Right hindlimb (tissue), 1 donor: ENCODE results near the gene RDH5.

Source experiments
- DNase-seq: peaks from one replicate; pipeline ENCODE4 v3.0.0-alpha.2; 2018

RDH5 gene

GRCh38 chr12:55696796-55697462 is 23.3 kb upstream of the RDH5 start:
- DNase-seq, result no peak

- no peak for DNase-seq
Observed at GRCh38 chr12:55697686-55698085, 22.5 kb upstream of the RDH5 start.

- DNase-seq, result peak; percentile 12
Observed at GRCh38 chr12:55698241-55698955, 21.8 kb upstream of the RDH5 start.

- peak; percentile 9 for DNase-seq
Observed at GRCh38 chr12:55698965-55699364, 21.2 kb upstream of the RDH5 start.

GRCh38 chr12:55699471-55700055 is 20.6 kb upstream of the RDH5 start:
- DNase-seq, result peak; percentile 11

GRCh38 chr12:55700255-55701018 is 19.8 kb upstream of the RDH5 start:
- DNase-seq, result peak; percentile 34

GRCh38 chr12:55702861-55703260 is 17.3 kb upstream of the RDH5 start:
- peak; percentile 31 for DNase-seq

- DNase-seq, result peak; percentile 90
Observed at GRCh38 chr12:55703288-55703687, 16.9 kb upstream of the RDH5 start.

GRCh38 chr12:55703901-55704761 is 16.1 kb upstream of the RDH5 start:
- DNase-seq, result peak; percentile 88

- DNase-seq, result peak; percentile 77
Observed at GRCh38 chr12:55704824-55705718, 15.1 kb upstream of the RDH5 start.

GRCh38 chr12:55705782-55706402 is 14.3 kb upstream of the RDH5 start:
- DNase-seq, result peak; percentile 38

- DNase-seq, result peak; percentile 39
Observed at GRCh38 chr12:55706568-55707218, 13.5 kb upstream of the RDH5 start.

- no peak for DNase-seq
Observed at GRCh38 chr12:55707219-55707671, 12.9 kb upstream of the RDH5 start.

GRCh38 chr12:55707841-55708694 is 12.1 kb upstream of the RDH5 start, which contains the start of gene ITGA7:
Gene ITGA7, minus strand, starts transcription at chr12:55707904. Its CDS starts 222 bp downstream, at chr12:55707682.
- DNase-seq, result peak; percentile 88

GRCh38 chr12:55708695-55709233 is 11.4 kb upstream of the RDH5 start:
- DNase-seq, result peak; percentile 28

GRCh38 chr12:55711786-55712553 is 8.2 kb upstream of the RDH5 start:
- DNase-seq, result peak; percentile 43

- DNase-seq, result peak; percentile 9
Observed at GRCh38 chr12:55712700-55713415, 7.3 kb upstream of the RDH5 start.
